H1 (cell line): ENCODE results near the gene ARHGEF11. TPM values are rescaled to one million over a fixed set of nuclear protein-coding genes. Genes with fewer than 3 reads are reported as not detected.

ENCODE experiments used
- CTCF ChIA-PET: fragments of 300-600 bp; sonication (Branson Sonifier 250); formaldehyde crosslinking; loops from one replicate; lab custom pipeline; 2021; ENCODE audit not compliant: partially characterized antibody; lab: Charles Lee
- POLR2A ChIA-PET: fragments of 300-600 bp; sonication (Branson Sonifier 250); formaldehyde crosslinking; loops from one replicate; lab custom pipeline; 2021; ENCODE audit warnings: inconsistent platforms; ENCODE audit not compliant: partially characterized antibody; lab: Charles Lee
- DNase-seq, 2 experiments: peaks; one replicate each; pipeline versions ENCODE4 v3.0.0 to v3.0.0-alpha.2; 2010 to 2022; ENCODE audit warnings: low spot score in 2 of 2, low read depth in 1 of 2, mixed read lengths in 1 of 2
- FAIRE-seq: peaks from 2 replicates; lab custom pipeline; 2011; peaks lifted over from hg19 to GRCh38; lab: Jason Lieb, UNC
- H2AFZ ChIP-seq: 2 replicates; pipeline ENCODE4 v1.8.1; 2012; ENCODE audit warnings: low read length, inconsistent platforms
- H2AK5ac ChIP-seq: 2 replicates; pipeline ENCODE4 v1.6.1; 2013; ENCODE audit warnings: low read depth, low read length
- H2BK120ac ChIP-seq: replicated peaks from 2 replicates; pipeline ENCODE3; 2013; ENCODE audit warnings: low read depth, low read length, inconsistent platforms
- H2BK12ac ChIP-seq: 2 replicates; pipeline ENCODE4 v1.6.1; 2013; ENCODE audit warnings: low read depth, low read length
- H2BK15ac ChIP-seq: 2 replicates; pipeline ENCODE4 v1.6.1; 2013; ENCODE audit warnings: low read length
- H2BK20ac ChIP-seq: 2 replicates; pipeline ENCODE4 v1.6.1; 2013; ENCODE audit warnings: low read length
- H2BK5ac ChIP-seq: 2 replicates; pipeline ENCODE4 v1.6.1; 2013; ENCODE audit warnings: low read depth, low read length
- H3K14ac ChIP-seq: 2 replicates; pipeline ENCODE4 v1.6.1; 2013; ENCODE audit warnings: inconsistent platforms; ENCODE audit not compliant: insufficient read length
- H3K18ac ChIP-seq: 2 replicates; pipeline ENCODE4 v1.6.1; 2013; ENCODE audit warnings: low read length; ENCODE audit errors: extremely low read depth
- H3K23ac ChIP-seq: 2 replicates; pipeline ENCODE4 v1.6.1; 2013; ENCODE audit warnings: inconsistent platforms; ENCODE audit not compliant: insufficient read length
- H3K23me2 ChIP-seq: 2 replicates; pipeline ENCODE4 v1.6.1; 2013; ENCODE audit warnings: low read depth, low read length
- H3K27ac ChIP-seq: 2 replicates; pipeline ENCODE4 v1.6.1; 2011; ENCODE audit warnings: low read depth, low read length, inconsistent platforms
- H3K27me3 ChIP-seq, 4 experiments: replicated peaks in 1 of 4; 1 replicate in 1 of 4; 2 replicates in 3 of 4; pipeline versions ENCODE4 v1.6.1 to v1.8.1; 2011 to 2013; ENCODE audit warnings: low read length in 3 of 4, mild to moderate bottlenecking in 3 of 4, inconsistent platforms in 2 of 4, mixed read lengths in 2 of 4, moderate library complexity in 1 of 4; ENCODE audit not compliant: control insufficient read depth in 3 of 4, insufficient read depth in 3 of 4; ENCODE audit errors: extremely low read depth in 1 of 4
- H3K36me3 ChIP-seq, 4 experiments: 2 replicates each; pipeline versions ENCODE4 v1.6.1 to v1.8.1; 2011 to 2013; ENCODE audit warnings: mild to moderate bottlenecking in 4 of 4, low read length in 3 of 4, moderate library complexity in 2 of 4, control low read depth in 1 of 4, inconsistent platforms in 1 of 4; ENCODE audit not compliant: insufficient read depth in 4 of 4, control insufficient read depth in 2 of 4
- H3K4ac ChIP-seq: replicated peaks from 2 replicates; pipeline ENCODE3; 2013; ENCODE audit warnings: low read length, low read depth, mixed read lengths, inconsistent platforms; ENCODE audit not compliant: insufficient read length
- H3K4me1 ChIP-seq, 4 experiments: replicated peaks in 1 of 4; 1 replicate in 1 of 4; 2 replicates in 3 of 4; pipeline versions ENCODE4 v1.6.1 to v1.8.1; 2011 to 2013; ENCODE audit warnings: low read length in 3 of 4, inconsistent platforms in 2 of 4, mixed read lengths in 1 of 4; ENCODE audit not compliant: insufficient read depth in 4 of 4, control insufficient read depth in 3 of 4
- H3K4me2 ChIP-seq, 2 experiments: 2 replicates each; pipeline versions ENCODE4 v1.6.1 to v1.8.1; 2011 to 2013; ENCODE audit warnings: low read depth in 2 of 2, low read length in 2 of 2, control low read depth in 1 of 2, inconsistent platforms in 1 of 2, mild to moderate bottlenecking in 1 of 2; ENCODE audit not compliant: insufficient read depth in 1 of 2
- H3K4me3 ChIP-seq, 4 experiments: fragments of 200-600, 300-600 bp in 1 of 4; sonication (generic), shearing (Covaris generic), sonication (Bioruptor Twin) in 1 of 4; 2 replicates each; pipeline versions ENCODE4 v1.5.1 to v1.8.1; 2011 to 2016; ENCODE audit warnings: low read length in 4 of 4, low read depth in 3 of 4, control low read depth in 2 of 4, inconsistent platforms in 2 of 4, mild to moderate bottlenecking in 2 of 4, mixed read lengths in 1 of 4, moderate library complexity in 1 of 4; ENCODE audit not compliant: insufficient read depth in 2 of 4; ENCODE audit errors: extremely low read depth in 1 of 4
- H3K56ac ChIP-seq: replicated peaks from 2 replicates; pipeline ENCODE3; 2013; ENCODE audit warnings: low read depth, mild to moderate bottlenecking, mixed read lengths, low read length, inconsistent platforms; ENCODE audit not compliant: insufficient read length
- H3K79me1 ChIP-seq: 2 replicates; pipeline ENCODE4 v1.6.1; 2013; ENCODE audit warnings: low read depth, low read length, control low read depth
- H3K79me2 ChIP-seq, 2 experiments: 2 replicates each; pipeline versions ENCODE4 v1.6.1 to v1.8.1; 2012 to 2013; ENCODE audit warnings: low read length in 2 of 2, mild to moderate bottlenecking in 2 of 2, inconsistent platforms in 1 of 2; ENCODE audit not compliant: insufficient read depth in 2 of 2, control insufficient read depth in 1 of 2
- H3K9ac ChIP-seq, 4 experiments: replicated peaks in 1 of 4; 1 replicate in 1 of 4; 2 replicates in 3 of 4; pipeline versions ENCODE4 v1.6.1 to v1.8.1; 2011 to 2013; ENCODE audit warnings: low read depth in 3 of 4, low read length in 3 of 4, control low read depth in 2 of 4, mild to moderate bottlenecking in 2 of 4, moderate library complexity in 2 of 4, inconsistent platforms in 1 of 4; ENCODE audit errors: extremely low read depth in 1 of 4
- H3K9me3 ChIP-seq, 2 experiments: 2 replicates each; pipeline versions ENCODE4 v1.6.1 to v1.8.1; 2012 to 2013; ENCODE audit warnings: mild to moderate bottlenecking in 2 of 2, moderate library complexity in 2 of 2, control low read depth in 1 of 2, inconsistent platforms in 1 of 2, low read depth in 1 of 2, low read length in 1 of 2, mixed read lengths in 1 of 2; ENCODE audit not compliant: insufficient read depth in 2 of 2
- H4K20me1 ChIP-seq, 2 experiments: replicated peaks in 1 of 2; 2 replicates each; pipeline versions ENCODE3 to v1.8.1; 2011 to 2013; ENCODE audit warnings: inconsistent platforms in 2 of 2, low read length in 2 of 2, mild to moderate bottlenecking in 1 of 2; ENCODE audit not compliant: insufficient read depth in 2 of 2, control insufficient read depth in 1 of 2
- H4K5ac ChIP-seq: 2 replicates; pipeline ENCODE4 v1.6.1; 2013; ENCODE audit warnings: low read length, low read depth, mixed read lengths, inconsistent platforms; ENCODE audit not compliant: insufficient read length
- H4K8ac ChIP-seq: 2 replicates; pipeline ENCODE4 v1.8.0; 2013; ENCODE audit warnings: mild to moderate bottlenecking, moderate library complexity, low read length, inconsistent platforms; ENCODE audit not compliant: insufficient read depth; ENCODE audit errors: extremely low read depth
- H4K91ac ChIP-seq: replicated peaks from 2 replicates; pipeline ENCODE3; 2013; ENCODE audit warnings: low read length, mixed read lengths, inconsistent platforms; ENCODE audit not compliant: insufficient read length
- ASH2L ChIP-seq: fragments of 200-600, 300-600 bp; sonication (generic); IDR thresholded peaks from one replicate; pipeline ENCODE4 v1.7.1; 2017; ENCODE audit warnings: low read length
- BRCA1 ChIP-seq: IDR thresholded peaks from 2 replicates; pipeline ENCODE4 v1.6.1; 2012; ENCODE audit warnings: low read depth, low read length, improper control_type of control experiment
- CHD2 ChIP-seq: IDR thresholded peaks from 2 replicates; pipeline ENCODE4 v1.6.1; 2012; ENCODE audit warnings: low read length, improper control_type of control experiment
- CREB1 ChIP-seq: IDR thresholded peaks from 2 replicates; pipeline ENCODE4 v1.6.1; 2012; ENCODE audit warnings: inconsistent platforms
- CTBP2 ChIP-seq: IDR thresholded peaks from 2 replicates; pipeline ENCODE4 v1.7.0; 2011; ENCODE audit warnings: borderline replicate concordance, mild to moderate bottlenecking, moderate library complexity, mixed read lengths, low read length; ENCODE audit not compliant: insufficient read depth, insufficient read length
- KDM1A ChIP-seq: fragments of 200-600, 300-600 bp; sonication (generic); IDR thresholded peaks from 2 replicates; pipeline ENCODE4 v1.7.1; 2016; ENCODE audit warnings: mild to moderate bottlenecking, low read length, borderline replicate concordance
- KDM4A ChIP-seq: IDR thresholded peaks from one replicate; pipeline ENCODE4 v1.7.1; 2012; ENCODE audit warnings: low read depth, mild to moderate bottlenecking, moderate library complexity, low read length, inconsistent platforms; ENCODE audit not compliant: severe bottlenecking
- KDM5A ChIP-seq: fragments of 200-600 bp; IDR thresholded peaks from 2 replicates; pipeline ENCODE4 v1.7.1; 2012; ENCODE audit warnings: mild to moderate bottlenecking, low read length, inconsistent platforms, mixed read lengths
- PHF8 ChIP-seq: fragments of 200-600 bp; sonication (generic); conservative IDR thresholded peaks from 2 replicates; pipeline ENCODE4 v1.7.1; 2012; ENCODE audit warnings: low read depth, mild to moderate bottlenecking, inconsistent platforms, low read length, moderate library complexity
- POLR2AphosphoS5 ChIP-seq: IDR thresholded peaks from 2 replicates; pipeline ENCODE4 v1.6.1; 2011; ENCODE audit warnings: low read depth, low read length
- SIRT6 ChIP-seq: IDR thresholded peaks from one replicate; pipeline ENCODE4 v1.7.1; 2012; ENCODE audit warnings: low read length, inconsistent platforms
- SP2 ChIP-seq: IDR thresholded peaks from 2 replicates; pipeline ENCODE4 v1.6.1; 2012; ENCODE audit warnings: mild to moderate bottlenecking, low read length, inconsistent platforms
- TAF7 ChIP-seq: optimal IDR thresholded peaks from 2 replicates; pipeline ENCODE3; 2011; ENCODE audit warnings: low read depth, mild to moderate bottlenecking, inconsistent platforms, low read length, moderate library complexity, borderline replicate concordance
- TEAD4 ChIP-seq: IDR thresholded peaks from 2 replicates; pipeline ENCODE4 v1.6.1; 2012; ENCODE audit warnings: low read depth, low read length, inconsistent platforms, mixed read lengths
- WGBS, 2 experiments: shearing (Covaris generic) in 1 of 2; methylation state at CpG; one replicate each; pipeline versions ENCODE4 v1.1.6 to v1.1.7; 2013 to 2015; ENCODE audit warnings: low lambda C conversion rate in 2 of 2, mixed read lengths in 2 of 2, inconsistent platforms in 1 of 2, low coverage in 1 of 2, missing lambda C conversion rate in 1 of 2; ENCODE audit not compliant: insufficient replicate concordance in 2 of 2, insufficient coverage in 1 of 2, insufficient read length in 1 of 2; ENCODE audit errors: extremely low coverage in 1 of 2, missing lambda C conversion rate in 1 of 2; 5-methylcytosine and 5-hydroxymethylcytosine counted together
- polyA plus RNA-seq, 7 experiments: library from polyadenylated mRNA; depleted of rRNA in 3 of 7; stranded (reverse) in 5 of 7; unstranded in 2 of 7; fragments of >200 nt in 5 of 7; fragments of 200-250 nt in 2 of 7; gene quantifications; 1 replicate in 5 of 7; 2 replicates in 1 of 7; 4 replicates in 1 of 7; pipeline versions ENCODE4 v1.2.1 to v1.2.3, GENCODE V29; 2011 to 2013; ENCODE audit warnings: missing spikeins in 2 of 7, mixed read lengths in 2 of 7
- total RNA-seq: library from RNA; stranded (reverse); fragmentation: NEBNext Ultra II Directional; extraction: Animal tissue kit (Norgen Biotek cat#: 25700); gene quantifications from 2 replicates; pipeline ENCODE4 v1.2.1, GENCODE V29; 2021

Gene ARHGEF11
- total and polyA plus RNA-seq, 2 of the 8 experiments (the other 6 are each of a cell fraction or from before 2014, with no cell fraction given): 19.9 to 33.1 TPM

DNA sequence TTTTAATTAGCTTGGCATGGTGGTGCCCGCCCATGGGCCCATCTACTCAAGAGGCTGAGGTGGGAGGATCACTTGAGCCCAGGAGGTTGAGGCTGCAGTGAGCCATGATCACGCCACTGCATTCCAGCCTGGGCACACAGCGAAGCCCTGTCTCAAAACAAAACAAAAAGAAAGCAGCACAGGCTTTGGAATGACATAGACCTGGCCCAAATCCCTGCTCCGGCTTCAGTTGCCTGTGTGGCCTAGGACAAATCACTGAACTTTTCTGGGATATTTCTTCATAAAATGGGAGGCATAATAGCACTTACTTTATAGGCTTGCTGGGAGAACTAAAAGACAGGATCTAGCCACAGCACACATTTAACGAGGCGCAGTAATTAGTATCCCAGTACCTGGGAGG is 149.6 kb downstream of the ARHGEF11 start:
- FAIRE-seq: no peak
- no peak overlapping the region for H2BK5ac ChIP-seq
- TF ChIP-seq TEAD4: no peak
- no peak for TF ChIP-seq POLR2AphosphoS5
- no peak for TF ChIP-seq BRCA1
- no peak for TF ChIP-seq TAF7
- TF ChIP-seq CTBP2: no peak
- TF ChIP-seq CREB1: no peak
- TF ChIP-seq SIRT6: no peak
- no peak for TF ChIP-seq KDM5A
- no peak for TF ChIP-seq KDM4A
- TF ChIP-seq CHD2: no peak
- TF ChIP-seq KDM1A: no peak
- TF ChIP-seq PHF8: no peak
- TF ChIP-seq SP2: no peak
- TF ChIP-seq ASH2L: no peak
- no peak overlapping the region for H2BK12ac ChIP-seq
- H2BK120ac ChIP-seq: no peak overlapping the region
- H3K56ac ChIP-seq: no peak overlapping the region
- H3K23ac ChIP-seq: no peak overlapping the region
- H3K9ac ChIP-seq: no peak overlapping the region
- no peak overlapping the region for H3K27ac ChIP-seq
- no peaks in the 10 kb centered on the region for H3K79me2 ChIP-seq
- H3K4me3 ChIP-seq: no peak overlapping the region
- H4K5ac ChIP-seq: no peak overlapping the region
- H3K36me3 ChIP-seq: no peaks in the 10 kb centered on the region
- DNase-seq: no peak
- no peaks in the 10 kb centered on the region for H4K20me1 ChIP-seq
- H3K27me3 ChIP-seq: peaks cover 8 to 47% (median 40%) of the 10 kb centered on the region in 4 experiments
- 89% methylated on average over 6 of the region's 6 CpGs; no CpG with 5 or more reads in 1 of the 2 experiments for WGBS, 2 experiments
- H3K23me2 ChIP-seq: peaks cover 2% of the 10 kb centered on the region; the same call in 1 of the 2 replicates
- no peak overlapping the region for H2BK15ac ChIP-seq
- no peak overlapping the region for H3K4me2 ChIP-seq
- no peak overlapping the region for H4K91ac ChIP-seq
- H3K79me1 ChIP-seq: no peaks in the 10 kb centered on the region
- H3K18ac ChIP-seq: no peak overlapping the region
- H3K9me3 ChIP-seq: no peaks in the 10 kb centered on the region
- H3K4ac ChIP-seq: no peak overlapping the region
- no peak overlapping the region for H2AK5ac ChIP-seq
- H3K14ac ChIP-seq: no peak overlapping the region
- H3K4me1 ChIP-seq: peaks cover 0 to 10% (median 5%) of the 10 kb centered on the region in 4 experiments; a peak in 4 of 7 replicates
- no peak overlapping the region for H2BK20ac ChIP-seq
- H4K8ac ChIP-seq: no peak overlapping the region
- POLR2A ChIA-PET: no interaction called here
- no peak overlapping the region for H2AFZ ChIP-seq
- CTCF ChIA-PET: interaction anchor here (1.0 to 31.4 kb wide), 6 partner anchors 20 to 41 kb away, joined by 3 to 719 read pairs (median 142); partner anchors contain the start of genes INSRR, LRRC71 and NTRK1
